KOPT-K1 (cell line): ENCODE results near the gene CST7.

Experiments
- H3K27ac ChIP-seq: fragments of 200-600 bp; sonication (generic); 2 replicates; pipeline ENCODE4 v1.5.1; 2016; ENCODE audit warnings: antibody characterized with exemption, mild to moderate bottlenecking, low read depth, low read length; ENCODE audit not compliant: poor library complexity, severe bottlenecking
- H3K36me3 ChIP-seq: fragments of 200-600 bp; sonication (generic); 2 replicates; pipeline ENCODE4 v1.5.1; 2017; ENCODE audit warnings: antibody characterized with exemption, mild to moderate bottlenecking, low read length, moderate library complexity; ENCODE audit not compliant: insufficient read depth
- H3K9me3 ChIP-seq: fragments of 200-600 bp; sonication (generic); 2 replicates; pipeline ENCODE4 v1.5.1; 2017; ENCODE audit warnings: antibody characterized with exemption, low read length, mild to moderate bottlenecking; ENCODE audit not compliant: insufficient read depth, poor library complexity, severe bottlenecking

Gene CST7

GRCh38 chr20:24963672-24964505 lies 14.8 kb downstream of the CST7 start:
- H3K27ac ChIP-seq: no peak overlapping the region
- H3K36me3 ChIP-seq: peaks cover 98% of the 10 kb centered on the region
- no peaks in the 10 kb centered on the region for H3K9me3 ChIP-seq

DNA sequence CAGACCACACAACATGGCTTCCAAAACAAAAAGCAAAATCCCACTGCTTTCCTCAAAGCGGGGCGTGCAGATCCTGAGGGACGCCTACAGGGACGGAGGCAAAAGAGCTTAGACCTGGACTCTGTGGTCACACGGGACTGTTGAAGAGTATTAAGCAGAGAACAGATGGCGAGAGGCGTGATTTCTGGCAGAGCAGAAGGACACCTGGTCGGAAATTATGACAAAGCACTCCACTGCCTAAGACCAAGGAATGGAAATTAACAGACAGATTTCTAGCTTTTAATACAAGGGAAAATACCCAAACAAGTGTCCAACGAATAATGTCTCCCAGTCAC lies 15.4 kb downstream of the CST7 start:
- no peak overlapping the region for H3K27ac ChIP-seq
- H3K9me3 ChIP-seq: no peaks in the 10 kb centered on the region
- H3K36me3 ChIP-seq: peaks cover 98% of the 10 kb centered on the region

GRCh38 chr20:24965065-24965919 lies 16.2 kb downstream of the CST7 start:
- peaks cover 98% of the 10 kb centered on the region for H3K36me3 ChIP-seq
- no peak overlapping the region for H3K27ac ChIP-seq
- no peaks in the 10 kb centered on the region for H3K9me3 ChIP-seq

- no peak overlapping the region for H3K27ac ChIP-seq
- no peaks in the 10 kb centered on the region for H3K9me3 ChIP-seq
- peaks cover 99% of the 10 kb centered on the region for H3K36me3 ChIP-seq
Measured at GRCh38 chr20:24966317-24967012, 17.4 kb downstream of the CST7 start.

DNA sequence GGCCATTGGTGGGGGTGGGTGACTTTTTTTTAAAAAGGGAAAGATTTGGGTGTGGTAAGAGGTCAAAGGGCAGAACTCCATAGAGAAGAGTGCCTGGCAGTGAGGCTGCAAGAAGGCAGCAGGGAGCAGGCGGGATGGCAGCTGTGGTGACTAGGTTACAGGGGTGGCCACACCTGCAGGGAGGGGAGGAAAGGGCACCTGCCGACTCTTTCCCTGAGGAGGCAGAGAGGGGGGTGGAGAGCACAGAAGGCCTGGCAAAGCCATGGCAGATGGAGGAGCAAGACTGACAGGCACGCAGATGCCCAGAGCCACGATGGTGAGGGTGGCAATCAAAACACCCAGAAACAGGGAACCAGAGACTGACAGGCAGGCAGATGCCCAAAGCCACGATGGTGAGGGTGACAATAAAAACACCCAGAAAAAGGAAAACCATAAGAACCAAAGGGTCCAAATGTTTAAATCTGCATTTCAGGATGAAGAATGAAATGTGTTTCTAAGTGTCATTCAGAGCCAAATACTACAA lies 19.3 kb downstream of the CST7 start:
- no peaks in the 10 kb centered on the region for H3K9me3 ChIP-seq
- H3K36me3 ChIP-seq: peaks cover 99% of the 10 kb centered on the region
- no peak overlapping the region for H3K27ac ChIP-seq

DNA sequence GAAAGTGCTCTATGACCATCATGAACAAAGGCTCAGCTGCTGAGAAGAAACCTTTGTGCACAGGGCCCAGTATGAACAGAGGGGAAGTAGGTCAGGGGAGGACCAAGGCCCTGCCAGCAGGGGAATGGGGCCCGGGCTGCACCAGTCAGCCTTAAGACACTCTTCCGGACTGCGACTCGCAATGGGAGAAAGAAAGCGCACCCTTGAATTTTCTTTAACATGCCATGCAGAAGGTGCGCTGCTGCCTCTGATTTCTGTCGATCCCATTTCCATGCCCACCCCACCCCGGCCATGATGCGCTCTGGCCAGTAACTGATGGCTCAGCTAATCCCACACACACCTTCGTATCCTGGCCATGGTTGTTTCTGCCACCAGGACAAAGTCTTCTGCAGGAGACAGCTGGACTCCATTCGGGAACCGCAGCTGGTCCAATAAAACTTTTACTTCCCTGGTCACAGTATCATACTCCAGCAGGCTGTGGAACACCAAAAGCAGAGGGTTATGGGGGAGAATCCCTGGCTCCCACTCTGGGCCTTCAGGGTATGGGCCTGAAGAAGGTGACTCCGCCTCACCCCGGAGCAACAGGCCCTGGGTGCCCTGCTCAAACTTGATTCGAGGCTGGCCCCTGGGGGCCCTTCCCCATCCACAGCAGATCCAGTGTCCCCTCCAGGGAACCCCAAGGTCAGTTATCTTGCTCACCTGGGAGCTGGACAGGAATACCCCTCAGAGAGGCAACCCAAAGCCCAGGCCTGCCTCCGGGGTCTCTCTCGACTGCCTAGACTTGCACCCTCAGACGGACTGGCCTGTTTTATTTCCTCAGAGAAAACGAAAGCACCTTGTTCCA lies 20.3 kb downstream of the CST7 start:
- Histone ChIP-seq H3K9me3 (no peaks in the 10 kb centered on the region), H3K27ac (no peak overlapping the region), H3K36me3 (peaks cover 96% of the 10 kb centered on the region)

DNA sequence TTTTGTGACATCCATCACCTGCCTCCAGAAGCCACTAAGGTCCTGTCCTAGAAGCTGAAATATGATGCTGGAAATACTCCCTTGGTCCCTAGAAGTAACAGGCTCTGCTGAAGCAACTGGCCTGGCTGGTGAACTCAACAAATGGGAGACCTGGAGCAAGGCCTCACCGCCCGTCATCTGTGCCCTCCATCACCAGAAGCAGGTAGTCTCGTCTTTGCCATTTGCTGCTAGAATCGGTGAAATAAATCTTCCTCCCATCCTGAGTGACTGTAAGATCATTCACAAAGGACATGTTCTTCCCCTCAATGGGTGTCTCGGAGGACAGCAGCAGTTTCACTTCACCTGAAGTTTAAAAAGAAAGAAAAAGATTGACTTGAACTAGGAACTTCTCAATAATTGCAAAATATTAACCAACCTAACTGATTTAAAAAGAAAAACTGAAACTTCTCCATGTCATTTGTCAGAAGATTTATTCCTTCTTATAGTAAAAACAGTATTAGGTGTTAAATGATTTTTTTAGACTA lies 21.0 kb downstream of the CST7 start:
- Histone ChIP-seq H3K9me3 (peaks cover 2% of the 10 kb centered on the region), H3K27ac (no peak overlapping the region), H3K36me3 (peaks cover 89% of the 10 kb centered on the region)

DNA sequence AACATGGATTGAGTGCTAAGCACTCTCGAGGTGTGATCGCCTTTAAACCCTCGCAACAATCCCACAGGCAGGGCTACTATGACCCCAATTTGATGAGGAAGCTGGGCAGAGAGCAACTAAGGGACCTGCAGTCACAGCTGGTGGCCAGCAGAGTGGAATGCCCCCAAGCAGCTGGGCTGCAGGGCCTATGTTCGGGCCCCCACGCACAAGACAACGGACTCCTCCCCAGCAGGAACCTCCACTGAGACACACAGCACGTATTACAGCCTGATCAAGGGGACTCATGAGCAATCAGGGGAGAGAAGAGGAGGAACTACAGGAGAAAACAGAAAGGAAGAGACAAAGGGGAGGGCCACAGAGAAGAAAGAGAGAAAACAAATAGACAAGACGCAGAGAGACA lies 21.7 kb downstream of the CST7 start:
- H3K27ac ChIP-seq: no peak overlapping the region
- H3K36me3 ChIP-seq: peaks cover 87% of the 10 kb centered on the region

DNA sequence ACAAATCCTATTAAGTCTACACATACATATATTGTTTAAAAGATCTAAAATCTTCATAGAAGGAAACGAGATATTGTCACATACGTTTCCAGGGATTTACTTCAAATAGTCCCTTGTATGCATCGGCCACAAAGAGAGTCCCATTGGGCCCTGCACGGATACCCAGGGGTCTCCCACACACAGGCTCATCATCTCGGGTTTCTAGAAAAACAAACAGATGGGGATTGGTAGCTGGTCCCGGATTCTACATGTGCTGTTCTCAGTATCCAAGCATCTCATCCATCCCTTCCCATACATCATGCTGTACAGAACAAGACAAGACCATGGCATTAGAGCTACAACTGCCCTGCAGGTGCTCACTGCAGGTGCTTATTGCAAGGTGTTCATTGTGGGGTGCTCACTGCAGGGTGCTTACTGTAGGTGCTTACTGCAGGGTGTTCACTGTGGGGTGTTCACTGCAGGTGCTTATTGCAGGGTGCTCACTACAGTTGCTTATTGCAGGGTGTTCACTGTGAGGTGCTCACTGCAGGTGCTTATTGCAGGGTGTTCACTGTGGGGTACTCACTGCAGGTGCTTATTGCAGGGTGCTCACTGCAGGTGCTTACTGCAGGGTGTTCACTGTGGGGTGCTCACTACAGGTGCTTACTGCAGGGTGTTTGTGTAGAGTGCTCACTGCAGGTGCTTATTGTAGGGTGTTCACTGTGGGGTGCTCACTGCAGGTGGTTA lies 22.5 kb downstream of the CST7 start:
- no peak overlapping the region for H3K27ac ChIP-seq
- H3K36me3 ChIP-seq: peaks cover 87% of the 10 kb centered on the region
- peaks cover 17% of the 10 kb centered on the region for H3K9me3 ChIP-seq

More for the DNA sequence above, 21.7 kb downstream of the CST7 start:
- peaks cover 9% of the 10 kb centered on the region for H3K9me3 ChIP-seq

DNA sequence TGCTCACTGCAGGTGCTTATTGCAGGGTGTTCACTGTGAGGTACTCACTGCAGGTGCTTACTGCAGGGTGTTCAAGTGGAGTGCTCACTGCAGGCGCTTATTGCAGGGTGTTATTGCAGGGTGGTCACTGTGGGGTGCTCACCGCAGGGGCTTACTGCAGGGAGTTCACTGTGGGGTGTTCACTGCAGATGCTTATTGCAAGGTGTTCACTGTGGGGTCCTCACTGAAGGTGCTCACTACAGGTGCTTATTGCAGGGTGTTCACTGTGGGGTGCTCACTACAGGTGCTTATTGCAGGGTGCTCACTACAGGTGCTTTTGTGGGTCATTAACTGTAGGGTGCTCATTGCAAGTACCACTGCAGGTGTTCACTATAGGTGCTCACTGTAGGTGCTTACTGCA lies 23.3 kb downstream of the CST7 start:
- Histone ChIP-seq H3K9me3 (peaks cover 25% of the 10 kb centered on the region), H3K36me3 (peaks cover 87% of the 10 kb centered on the region)

DNA sequence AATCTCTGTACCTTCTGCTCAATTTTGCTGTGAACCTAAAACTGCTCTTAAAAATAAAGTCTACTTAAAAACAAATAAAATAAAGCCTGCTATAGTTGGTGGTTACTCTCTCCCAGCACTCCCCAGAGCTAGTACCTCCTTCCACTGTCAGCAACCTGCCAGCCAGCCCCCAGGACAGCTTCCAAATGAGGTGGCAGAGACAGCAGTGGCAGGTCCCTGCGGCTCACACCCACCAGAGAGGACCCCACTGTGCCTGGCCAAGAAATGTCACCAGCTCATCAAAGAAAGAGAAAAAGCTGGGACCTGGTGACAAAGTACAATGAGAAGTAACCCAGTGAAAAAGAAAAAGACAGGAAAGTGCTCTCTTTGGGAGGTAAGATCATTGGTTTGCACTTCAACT lies 28.3 kb downstream of the CST7 start:
- peaks cover 39% of the 10 kb centered on the region for H3K9me3 ChIP-seq
- H3K36me3 ChIP-seq: peaks cover 87% of the 10 kb centered on the region
- no peak overlapping the region for H3K27ac ChIP-seq

More for the DNA sequence above, 23.3 kb downstream of the CST7 start:
- no peak overlapping the region for H3K27ac ChIP-seq

- Histone ChIP-seq H3K9me3 (peaks cover 39% of the 10 kb centered on the region), H3K36me3 (peaks cover 87% of the 10 kb centered on the region), H3K27ac (no peak overlapping the region)
Measured at GRCh38 chr20:24977797-24978196, 28.7 kb downstream of the CST7 start.

DNA sequence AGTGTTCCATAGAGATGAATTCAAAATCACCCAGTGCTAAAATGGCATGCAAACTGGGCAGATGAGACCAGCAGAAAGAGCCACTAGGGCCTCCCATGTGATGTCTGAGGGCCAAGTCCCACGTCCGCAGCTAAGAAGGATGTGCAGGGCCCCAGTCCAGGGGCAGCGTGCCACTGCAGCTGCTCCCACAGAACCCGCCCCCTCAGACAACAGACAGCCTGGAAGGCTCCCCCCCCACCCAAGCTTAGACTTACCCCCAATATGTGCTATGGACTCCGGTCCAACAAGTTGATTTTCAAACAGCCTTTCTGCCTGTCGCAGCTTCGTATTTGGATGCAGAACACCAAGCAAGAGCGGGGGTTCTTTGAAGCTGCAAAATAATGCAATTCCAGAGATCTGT lies 29.4 kb downstream of the CST7 start:
- Histone ChIP-seq H3K36me3 (peaks cover 87% of the 10 kb centered on the region), H3K27ac (no peak overlapping the region), H3K9me3 (peaks cover 39% of the 10 kb centered on the region)
